WERI-Rb-1 (cell line): ENCODE measurements around the gene CAPN9.

Source experiments
- DNase-seq: peaks from one replicate; pipeline ENCODE4 v3.0.0-alpha.2; 2020
- H3K27ac ChIP-seq: fragments of 250-450 bp; sonication (Bioruptor Pico); 2 replicates; pipeline ENCODE4 v1.5.1; 2020; ENCODE audit warnings: mild to moderate bottlenecking, moderate library complexity
- H3K27me3 ChIP-seq: fragments of 250-450 bp; sonication (Bioruptor Pico); 2 replicates; pipeline ENCODE4 v1.5.1; 2021; ENCODE audit warnings: mild to moderate bottlenecking, low read depth, moderate library complexity; ENCODE audit not compliant: insufficient read depth, severe bottlenecking
- H3K36me3 ChIP-seq: fragments of 250-450 bp; sonication (Bioruptor Pico); 2 replicates; pipeline ENCODE4 v1.5.1; 2020; ENCODE audit warnings: mild to moderate bottlenecking, moderate library complexity
- H3K4me3 ChIP-seq: 2 replicates; pipeline ENCODE4 v1.5.1; 2011; ENCODE audit warnings: low read depth, mild to moderate bottlenecking, control low read depth, low read length
- H3K9me3 ChIP-seq: fragments of 250-450 bp; sonication (Bioruptor Pico); 2 replicates; pipeline ENCODE4 v1.5.1; 2021; ENCODE audit warnings: mild to moderate bottlenecking, moderate library complexity; ENCODE audit not compliant: severe bottlenecking
- TF ChIP-seq, protein P1 (sequence below): IDR thresholded peaks from 2 replicates; pipeline ENCODE4 v1.5.1; 2011; ENCODE audit warnings: low read depth, mild to moderate bottlenecking, control low read depth, inconsistent platforms, low read length

CAPN9 gene

DNA sequence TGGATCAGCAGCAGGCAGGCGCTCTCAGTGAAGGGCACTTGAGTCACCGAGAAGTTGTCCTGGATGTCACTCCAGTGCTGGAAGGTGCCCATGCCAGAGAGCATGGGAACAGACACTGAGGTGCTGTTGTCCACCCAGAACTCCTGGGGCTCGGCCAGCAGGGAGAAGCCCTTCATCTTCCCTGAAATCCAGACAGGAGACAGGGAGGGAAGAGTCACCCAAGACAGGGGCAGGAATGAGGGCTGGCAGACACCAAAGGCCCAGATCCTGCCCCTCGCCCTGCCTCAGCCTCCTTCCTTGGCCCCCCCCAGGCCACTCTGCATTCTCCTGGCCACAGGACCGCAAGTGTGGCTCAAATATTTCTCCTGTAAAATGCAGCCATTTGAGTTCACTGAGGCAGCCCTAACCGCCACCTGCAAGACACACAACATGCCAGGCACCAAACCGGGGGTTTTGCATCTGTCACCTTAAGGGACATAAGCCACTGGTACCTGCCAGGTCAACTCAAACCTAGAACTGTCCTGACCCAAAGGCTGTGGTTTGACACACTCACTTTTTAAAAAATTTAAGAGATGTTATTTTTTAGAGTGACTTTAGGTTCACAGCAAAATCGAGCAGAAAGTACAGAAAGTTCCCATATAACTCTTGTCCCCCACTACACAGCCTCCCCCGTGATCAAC is 41.0 kb upstream of the CAPN9 start:
- H3K4me3 ChIP-seq = no peak overlapping the region
- no peaks in the 10 kb centered on the region for H3K9me3 ChIP-seq
- H3K27ac ChIP-seq = no peak overlapping the region
- no peaks in the 10 kb centered on the region for H3K27me3 ChIP-seq
- H3K36me3 ChIP-seq = no peaks in the 10 kb centered on the region
- TF ChIP-seq, protein P1, sequence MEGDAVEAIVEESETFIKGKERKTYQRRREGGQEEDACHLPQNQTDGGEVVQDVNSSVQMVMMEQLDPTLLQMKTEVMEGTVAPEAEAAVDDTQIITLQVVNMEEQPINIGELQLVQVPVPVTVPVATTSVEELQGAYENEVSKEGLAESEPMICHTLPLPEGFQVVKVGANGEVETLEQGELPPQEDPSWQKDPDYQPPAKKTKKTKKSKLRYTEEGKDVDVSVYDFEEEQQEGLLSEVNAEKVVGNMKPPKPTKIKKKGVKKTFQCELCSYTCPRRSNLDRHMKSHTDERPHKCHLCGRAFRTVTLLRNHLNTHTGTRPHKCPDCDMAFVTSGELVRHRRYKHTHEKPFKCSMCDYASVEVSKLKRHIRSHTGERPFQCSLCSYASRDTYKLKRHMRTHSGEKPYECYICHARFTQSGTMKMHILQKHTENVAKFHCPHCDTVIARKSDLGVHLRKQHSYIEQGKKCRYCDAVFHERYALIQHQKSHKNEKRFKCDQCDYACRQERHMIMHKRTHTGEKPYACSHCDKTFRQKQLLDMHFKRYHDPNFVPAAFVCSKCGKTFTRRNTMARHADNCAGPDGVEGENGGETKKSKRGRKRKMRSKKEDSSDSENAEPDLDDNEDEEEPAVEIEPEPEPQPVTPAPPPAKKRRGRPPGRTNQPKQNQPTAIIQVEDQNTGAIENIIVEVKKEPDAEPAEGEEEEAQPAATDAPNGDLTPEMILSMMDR = no peak
- no peak for DNase-seq

DNA sequence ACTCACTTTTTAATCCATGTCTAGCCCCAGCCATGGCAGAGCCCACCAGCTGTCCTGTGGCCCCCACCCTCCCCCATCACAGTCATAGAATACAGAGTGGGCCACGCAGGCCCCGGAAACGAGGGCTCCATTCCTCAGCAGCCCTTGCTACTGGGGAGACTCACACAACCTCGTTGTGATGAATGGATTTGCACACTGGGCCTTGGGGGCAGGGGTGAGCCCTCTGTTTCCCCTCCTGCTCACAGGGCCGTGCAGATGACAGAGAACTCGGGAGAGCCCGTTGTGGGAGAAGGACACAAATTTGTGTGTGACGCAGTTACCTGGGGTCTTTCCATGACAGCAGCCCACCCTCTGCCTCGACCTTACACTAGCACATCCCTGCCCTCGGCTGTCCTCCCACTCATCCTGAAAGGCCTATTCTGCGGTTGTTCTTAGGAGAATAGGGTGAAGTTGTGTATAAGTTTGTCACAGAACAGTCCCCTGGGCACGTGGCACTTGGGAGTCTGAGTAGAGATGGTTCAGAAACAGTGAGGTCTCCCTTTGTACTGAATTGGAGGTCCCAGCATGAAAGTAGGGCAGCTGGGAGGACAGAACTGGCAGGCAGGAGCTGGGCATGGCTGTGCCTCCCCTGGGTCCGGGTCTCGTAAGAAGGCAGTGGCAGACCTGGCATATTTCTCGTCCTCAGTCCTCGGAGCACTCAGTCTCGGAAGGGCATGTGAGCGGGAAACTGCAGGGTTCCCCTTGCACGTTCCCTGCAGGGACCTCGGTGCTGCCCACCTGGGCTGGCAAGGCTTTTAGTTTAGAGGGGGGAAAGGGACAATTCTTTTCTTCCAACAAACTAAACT is 40.1 kb upstream of the CAPN9 start:
- H3K27me3 ChIP-seq = no peaks in the 10 kb centered on the region
- H3K4me3 ChIP-seq = no peak overlapping the region
- no peak for DNase-seq
- no peaks in the 10 kb centered on the region for H3K36me3 ChIP-seq
- H3K9me3 ChIP-seq = no peaks in the 10 kb centered on the region
- TF ChIP-seq, protein P1 = no peak
- H3K27ac ChIP-seq = no peak overlapping the region

DNA sequence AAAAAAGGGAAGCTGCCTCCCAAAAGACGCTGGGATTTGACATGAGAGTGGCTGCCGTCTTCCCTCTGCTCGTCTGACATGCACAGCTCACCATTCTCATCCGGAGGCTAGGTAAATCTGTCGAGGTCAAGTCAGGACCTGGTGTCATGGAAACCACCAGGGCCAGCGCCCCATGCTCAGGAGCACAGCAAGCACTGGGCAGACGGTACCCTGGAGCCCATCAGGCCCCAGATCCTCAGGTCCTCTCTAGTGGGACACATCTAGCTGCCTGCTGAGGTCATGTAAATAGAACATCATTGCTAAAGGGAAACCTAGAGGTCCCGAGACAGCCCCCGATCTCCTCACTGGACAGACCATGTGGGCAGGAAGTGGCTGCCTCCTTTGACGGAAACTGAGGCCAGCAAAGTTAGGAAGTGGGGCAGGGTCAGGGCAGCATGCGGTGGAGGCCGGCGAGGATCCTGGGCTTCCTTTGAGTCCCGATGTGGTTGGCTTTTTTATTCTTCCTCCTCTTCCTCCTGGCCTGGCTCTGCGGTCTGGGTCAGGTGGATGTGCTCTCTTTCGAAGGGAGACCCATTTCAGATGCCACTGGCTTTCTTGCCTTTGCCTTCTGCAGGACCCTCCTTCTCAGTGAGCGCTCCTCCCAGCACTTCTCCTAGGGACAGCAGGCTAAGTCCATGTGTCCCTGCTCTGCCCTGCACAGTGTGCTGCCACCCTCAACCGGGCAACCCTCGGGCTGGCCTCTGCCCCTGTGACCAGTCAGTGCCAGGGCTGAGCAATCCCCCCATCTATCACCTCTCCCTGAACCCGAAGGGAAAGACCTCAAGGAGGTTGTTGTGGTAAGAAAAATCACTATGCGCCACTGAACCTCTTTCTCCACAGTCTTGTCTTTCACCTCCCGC is 39.2 kb upstream of the CAPN9 start:
- no peaks in the 10 kb centered on the region for H3K36me3 ChIP-seq
- TF ChIP-seq, protein P1 = no peak
- H3K27me3 ChIP-seq = no peaks in the 10 kb centered on the region
- peak; percentile 72 for DNase-seq
- no peak overlapping the region for H3K27ac ChIP-seq
- H3K4me3 ChIP-seq = no peak overlapping the region
- no peaks in the 10 kb centered on the region for H3K9me3 ChIP-seq

DNA sequence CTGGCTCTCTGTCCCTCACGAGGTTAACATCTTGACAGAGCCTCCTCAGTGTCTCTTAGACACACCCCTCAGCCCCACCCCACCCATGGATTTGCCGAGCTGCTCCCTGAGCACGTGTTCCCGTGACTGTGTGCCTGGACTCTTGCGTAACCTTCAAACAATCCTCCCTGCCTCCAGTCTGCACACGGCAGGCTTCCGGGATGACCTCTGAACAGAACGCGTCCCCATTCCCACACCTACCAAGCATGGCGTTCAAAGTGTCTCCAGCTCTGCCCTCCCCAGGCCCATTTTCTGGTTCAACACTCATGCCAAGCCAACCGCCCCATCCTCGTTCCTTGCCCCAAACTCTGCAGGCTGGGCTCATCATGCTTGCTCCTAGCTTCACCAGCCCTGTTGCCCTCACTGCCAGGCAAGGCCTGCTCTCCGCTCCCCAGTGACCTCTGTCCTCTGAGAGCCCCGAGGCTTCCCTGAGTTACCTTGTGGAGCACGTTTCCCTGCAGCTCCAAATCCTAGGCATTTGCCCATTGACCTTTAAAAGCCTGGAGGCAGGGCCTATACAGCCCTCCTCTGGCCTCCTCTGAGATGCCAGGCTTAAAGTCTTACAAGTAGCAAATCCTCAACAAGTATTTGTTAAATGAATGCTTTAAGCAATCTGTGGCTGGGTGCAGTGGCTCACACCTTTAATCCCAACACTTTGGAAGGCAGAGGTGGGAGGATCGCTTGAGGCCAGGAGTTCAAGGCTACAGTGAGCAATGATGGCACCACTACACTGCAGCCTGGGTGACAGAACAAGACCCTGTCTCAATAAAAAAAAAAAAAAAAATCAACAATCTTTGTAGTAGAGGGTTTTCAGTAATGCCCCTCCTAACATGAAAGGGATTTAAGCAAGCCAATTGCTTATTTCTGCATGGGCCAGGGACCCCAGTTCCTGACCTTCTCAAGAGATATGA is 38.3 kb upstream of the CAPN9 start:
- DNase-seq = no peak
- H3K36me3 ChIP-seq = no peaks in the 10 kb centered on the region
- TF ChIP-seq, protein P1 = no peak
- no peak overlapping the region for H3K27ac ChIP-seq
- no peaks in the 10 kb centered on the region for H3K27me3 ChIP-seq
- H3K9me3 ChIP-seq = no peaks in the 10 kb centered on the region
- no peak overlapping the region for H3K4me3 ChIP-seq
